HCT116 (cell line): Measurements from ENCODE around the gene NPFF.

Experiments
- EZH2phosphoT487 ChIP-seq: fragments of 200-600 bp; IDR thresholded peaks from 2 replicates; pipeline ENCODE4 v1.6.1; 2018; ENCODE audit warnings: antibody characterized with exemption, borderline replicate concordance
- POLR2A ChIP-seq: IDR thresholded peaks from 2 replicates; pipeline ENCODE4 v1.7.0; 2011; ENCODE audit warnings: borderline replicate concordance; ENCODE audit not compliant: insufficient read depth, insufficient read length; ENCODE audit errors: extremely low read depth
- POLR2AphosphoS5 ChIP-seq: IDR thresholded peaks from 2 replicates; pipeline ENCODE4 v1.6.1; 2011; ENCODE audit warnings: mild to moderate bottlenecking, low read depth, low read length, moderate library complexity
- RAD21 ChIP-seq: IDR thresholded peaks from 2 replicates; pipeline ENCODE4 v1.6.1; 2012; ENCODE audit warnings: low read depth, mild to moderate bottlenecking
- TF ChIP-seq, protein P1 (sequence below), 3 experiments: fragments of 200-600 bp in 1 of 3; sonication (generic) in 1 of 3; IDR thresholded peaks in 2 of 3; conservative IDR thresholded peaks in 1 of 3; 2 replicates each; pipeline ENCODE4 v1.5.1; 2012 to 2017; ENCODE audit warnings: low read depth in 2 of 3, low read length in 2 of 3, antibody characterized with exemption in 1 of 3, borderline replicate concordance in 1 of 3, control low read depth in 1 of 3, mild to moderate bottlenecking in 1 of 3, mixed read lengths in 1 of 3, mixed run types in 1 of 3, moderate library complexity in 1 of 3; ENCODE audit not compliant: insufficient read depth in 1 of 3

DNA sequence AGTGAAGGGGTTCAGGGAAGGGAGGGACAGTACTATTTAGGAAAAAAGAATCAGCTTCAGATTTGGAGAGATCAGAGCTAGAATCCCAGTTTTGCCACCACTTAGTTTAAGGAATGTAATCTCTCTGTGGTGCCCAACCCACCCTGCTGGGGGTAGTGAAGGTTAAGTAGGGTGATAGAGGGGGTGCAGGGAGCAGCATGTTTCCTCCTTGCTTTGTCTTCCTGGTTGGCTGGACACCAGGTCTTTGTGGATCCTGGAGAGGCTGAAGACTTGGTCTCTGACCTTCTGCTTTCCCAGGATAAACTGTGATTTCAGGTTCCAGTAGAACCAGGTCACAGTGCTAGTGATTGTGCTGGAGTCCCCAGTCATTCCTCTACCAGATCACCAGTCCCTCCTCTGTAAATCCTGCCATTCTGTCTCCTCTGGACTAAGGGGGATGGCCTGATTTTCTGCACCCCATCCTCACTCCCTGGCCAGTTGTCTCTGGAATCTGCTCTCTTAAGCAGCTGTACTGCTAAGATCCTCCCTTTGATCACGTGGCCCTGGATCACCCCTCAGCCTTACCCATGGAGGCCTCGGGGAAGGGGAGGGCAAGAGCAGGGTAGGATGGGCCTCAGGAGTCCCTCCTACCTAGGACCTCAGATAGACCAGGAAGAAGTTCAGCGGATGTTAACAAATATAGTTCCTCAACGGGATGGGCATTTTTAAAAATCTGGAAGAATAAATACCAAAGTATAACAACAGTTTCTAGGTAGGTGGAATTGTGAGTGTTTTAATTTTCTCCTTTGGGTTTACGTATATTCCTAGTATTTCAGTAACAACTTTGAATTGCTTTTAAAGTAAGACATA is 11.2 kb downstream of the NPFF start:
- TF ChIP-seq, protein P1, sequence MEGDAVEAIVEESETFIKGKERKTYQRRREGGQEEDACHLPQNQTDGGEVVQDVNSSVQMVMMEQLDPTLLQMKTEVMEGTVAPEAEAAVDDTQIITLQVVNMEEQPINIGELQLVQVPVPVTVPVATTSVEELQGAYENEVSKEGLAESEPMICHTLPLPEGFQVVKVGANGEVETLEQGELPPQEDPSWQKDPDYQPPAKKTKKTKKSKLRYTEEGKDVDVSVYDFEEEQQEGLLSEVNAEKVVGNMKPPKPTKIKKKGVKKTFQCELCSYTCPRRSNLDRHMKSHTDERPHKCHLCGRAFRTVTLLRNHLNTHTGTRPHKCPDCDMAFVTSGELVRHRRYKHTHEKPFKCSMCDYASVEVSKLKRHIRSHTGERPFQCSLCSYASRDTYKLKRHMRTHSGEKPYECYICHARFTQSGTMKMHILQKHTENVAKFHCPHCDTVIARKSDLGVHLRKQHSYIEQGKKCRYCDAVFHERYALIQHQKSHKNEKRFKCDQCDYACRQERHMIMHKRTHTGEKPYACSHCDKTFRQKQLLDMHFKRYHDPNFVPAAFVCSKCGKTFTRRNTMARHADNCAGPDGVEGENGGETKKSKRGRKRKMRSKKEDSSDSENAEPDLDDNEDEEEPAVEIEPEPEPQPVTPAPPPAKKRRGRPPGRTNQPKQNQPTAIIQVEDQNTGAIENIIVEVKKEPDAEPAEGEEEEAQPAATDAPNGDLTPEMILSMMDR (IDR thresholded peaks at IDR 0.05 in 2 of 3, conservative IDR thresholded peaks at IDR 0.05 in 1 of 3; ENCODE audit: borderline replicate concordance in 1 of 3, insufficient read depth in 1 of 3, low read depth in 2 of 3, low read length in 2 of 3): no peak
- TF ChIP-seq EZH2phosphoT487 (no peak), RAD21 (no peak), POLR2AphosphoS5 (no peak), POLR2A (no peak)
